WTC11 (cell line): Measurements from ENCODE around the gene EMD. TPM values are rescaled to one million over a fixed set of nuclear protein-coding genes. Genes with fewer than 3 reads are reported as not detected.

Source experiments
- ATAC-seq: fragments of 200-7000 bp; cut with Tn5 transposase; 2 replicates; pipeline ENCODE4 v1.10.0; 2021; ENCODE audit warnings: mild to moderate bottlenecking, moderate library complexity
- CTCF ChIA-PET: fragments of 300-600 bp; sonication (Branson Sonifier 250); formaldehyde crosslinking; loops from one replicate; lab custom pipeline; 2021; ENCODE audit warnings: antibody characterized with exemption; lab: Charles Lee
- POLR2A ChIA-PET: fragments of 350-600 bp; sonication (Branson Sonifier 250); formaldehyde crosslinking; loops from one replicate; lab custom pipeline; 2021; ENCODE audit warnings: antibody characterized with exemption; lab: Charles Lee
- DNase-seq: peaks from one replicate; pipeline ENCODE4 v3.0.0; 2021; ENCODE audit warnings: low spot score
- H3K27ac Mint-ChIP-seq: 2 replicates; pipeline ENCODE4 v1.8.0; 2021; ENCODE audit warnings: mixed read lengths
- H3K27me3 Mint-ChIP-seq: 2 replicates; pipeline ENCODE4 v1.8.0; 2021; ENCODE audit warnings: low read depth, mild to moderate bottlenecking, moderate library complexity, mixed read lengths
- H3K36me3 Mint-ChIP-seq: 2 replicates; pipeline ENCODE4 v1.8.0; 2021; ENCODE audit warnings: mixed read lengths
- H3K4me1 Mint-ChIP-seq: 2 replicates; pipeline ENCODE4 v1.8.0; 2022; ENCODE audit warnings: mixed read lengths
- H3K4me3 Mint-ChIP-seq: 2 replicates; pipeline ENCODE4 v1.8.0; 2021; ENCODE audit warnings: mild to moderate bottlenecking, moderate library complexity, mixed read lengths
- H3K9me3 Mint-ChIP-seq: 2 replicates; pipeline ENCODE4 v1.8.0; 2021; ENCODE audit warnings: mixed read lengths
- CBFB ChIP-seq: sonication (generic); formaldehyde crosslinking; IDR thresholded peaks from 2 replicates; pipeline ENCODE4 v1.8.1; 2022; ENCODE audit warnings: mild to moderate bottlenecking, low read depth, missing genetic modification reagents
- E2F1 ChIP-seq: sonication (generic); formaldehyde crosslinking; IDR thresholded peaks from 2 replicates; pipeline ENCODE4 v1.8.0; 2022; ENCODE audit warnings: mild to moderate bottlenecking, missing genetic modification reagents
- ELF4 ChIP-seq: sonication (generic); formaldehyde crosslinking; IDR thresholded peaks from 2 replicates; pipeline ENCODE4 v1.8.1; 2022; ENCODE audit warnings: low read depth, mild to moderate bottlenecking, moderate library complexity, missing genetic modification reagents
- FOXJ3 ChIP-seq: sonication (generic); formaldehyde crosslinking; IDR thresholded peaks from 2 replicates; pipeline ENCODE4 v1.9.0; 2021; ENCODE audit warnings: missing genetic modification reagents, mild to moderate bottlenecking, borderline replicate concordance
- FOXP4 ChIP-seq: sonication (generic); formaldehyde crosslinking; IDR thresholded peaks from 2 replicates; pipeline ENCODE4 v1.8.0; 2022; ENCODE audit warnings: mild to moderate bottlenecking, missing genetic modification reagents
- GABPB1 ChIP-seq: sonication (generic); formaldehyde crosslinking; IDR thresholded peaks from 2 replicates; pipeline ENCODE4 v1.8.1; 2023; ENCODE audit warnings: mild to moderate bottlenecking, missing genetic modification reagents
- IRF1 ChIP-seq: sonication (generic); formaldehyde crosslinking; IDR thresholded peaks from 2 replicates; pipeline ENCODE4 v1.8.0; 2023; ENCODE audit warnings: missing genetic modification reagents
- KAT7 ChIP-seq: sonication (generic); formaldehyde crosslinking; IDR thresholded peaks from 2 replicates; pipeline ENCODE4 v1.8.1; 2023; ENCODE audit warnings: missing genetic modification reagents, mild to moderate bottlenecking, borderline replicate concordance
- NFATC4 ChIP-seq: fragments of 250-450 bp; sonication (Bioruptor Pico); IDR thresholded peaks from 2 replicates; pipeline ENCODE4 v1.9.0; 2021; ENCODE audit warnings: mild to moderate bottlenecking
- NFYB ChIP-seq: sonication (generic); formaldehyde crosslinking; conservative IDR thresholded peaks from 2 replicates; pipeline ENCODE4 v1.8.0; 2022; ENCODE audit warnings: low read depth, missing genetic modification reagents
- PRDM15 ChIP-seq: sonication (generic); formaldehyde crosslinking; IDR thresholded peaks from 2 replicates; pipeline ENCODE4 v1.8.0; 2022; ENCODE audit warnings: missing genetic modification reagents
- ZNF121 ChIP-seq: sonication (generic); formaldehyde crosslinking; IDR thresholded peaks from 2 replicates; pipeline ENCODE4 v1.8.0; 2023; ENCODE audit warnings: missing genetic modification reagents
- ZNF425 ChIP-seq: fragments of 250-450 bp; sonication (Bioruptor Pico); conservative IDR thresholded peaks from 2 replicates; pipeline ENCODE4 v1.9.0; 2021; ENCODE audit warnings: mild to moderate bottlenecking
- ZSCAN18 ChIP-seq: fragments of 250-450 bp; sonication (Bioruptor Pico); IDR thresholded peaks from 2 replicates; pipeline ENCODE4 v2.1.2; 2022; ENCODE audit warnings: mild to moderate bottlenecking, moderate library complexity
- total RNA-seq: library from RNA; stranded (reverse); gene quantifications from 3 replicates; pipeline ENCODE4 v1.2.3, GENCODE V29; 2021
- TF ChIP-seq, protein P1 (sequence below): sonication (generic); formaldehyde crosslinking; IDR thresholded peaks from 2 replicates; pipeline ENCODE4 v1.8.1; 2022; ENCODE audit warnings: missing genetic modification reagents, borderline replicate concordance
- TF ChIP-seq, protein P2 (sequence below): fragments of 200-600 bp; IDR thresholded peaks from 2 replicates; pipeline ENCODE4 v1.8.0; 2022; ENCODE audit warnings: antibody characterized with exemption

Gene EMD
- total RNA-seq, 1 experiment from 2014 or later: 78.3 TPM

- TF ChIP-seq GABPB1 (CRISPR knock-in tag) (no peak), NFYB (CRISPR knock-in tag) (no peak), KAT7 (CRISPR knock-in tag) (no peak)
These were observed 1.1 kb downstream of the EMD start (continued) for GRCh38 chrX:154380153-154380552.

- POLR2A ChIA-PET: interaction anchor here (0.6 to 3.3 kb wide), 3 partner anchors 10 to 574 kb away, joined by 5 to 13 read pairs (median 8); no protein-coding TSS in a partner anchor
- H3K27me3 Mint-ChIP-seq: peaks cover 5% of the 10 kb centered on the region; the same call in 1 of the 2 replicates
- H3K36me3 Mint-ChIP-seq: peaks cover 9% of the 10 kb centered on the region
- DNase-seq (no peak), ATAC-seq (no peak)
- H3K27ac Mint-ChIP-seq: peak overlapping the region; percentile 100
- TF ChIP-seq PRDM15 (0 out of 2 replicates have a peak, but pooled peaks have one; percentile 18), ZSCAN18 (CRISPR knock-in tag) (no peak), ZNF121 (CRISPR knock-in tag) (0 out of 2 replicates have a peak, but pooled peaks have one; percentile 57), FOXJ3 (CRISPR knock-in tag) (no peak), ELF4 (CRISPR knock-in tag) (no peak), E2F1 (CRISPR knock-in tag) (no peak), IRF1 (CRISPR knock-in tag) (no peak)
- TF ChIP-seq, protein P1, sequence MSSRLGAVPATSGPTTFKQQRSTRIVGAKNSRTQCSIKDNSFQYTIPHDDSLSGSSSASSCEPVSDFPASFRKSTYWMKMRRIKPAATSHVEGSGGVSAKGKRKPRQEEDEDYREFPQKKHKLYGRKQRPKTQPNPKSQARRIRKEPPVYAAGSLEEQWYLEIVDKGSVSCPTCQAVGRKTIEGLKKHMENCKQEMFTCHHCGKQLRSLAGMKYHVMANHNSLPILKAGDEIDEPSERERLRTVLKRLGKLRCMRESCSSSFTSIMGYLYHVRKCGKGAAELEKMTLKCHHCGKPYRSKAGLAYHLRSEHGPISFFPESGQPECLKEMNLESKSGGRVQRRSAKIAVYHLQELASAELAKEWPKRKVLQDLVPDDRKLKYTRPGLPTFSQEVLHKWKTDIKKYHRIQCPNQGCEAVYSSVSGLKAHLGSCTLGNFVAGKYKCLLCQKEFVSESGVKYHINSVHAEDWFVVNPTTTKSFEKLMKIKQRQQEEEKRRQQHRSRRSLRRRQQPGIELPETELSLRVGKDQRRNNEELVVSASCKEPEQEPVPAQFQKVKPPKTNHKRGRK (CRISPR knock-in tag): no peak
- peaks cover 26% of the 10 kb centered on the region for H3K4me1 Mint-ChIP-seq
- no peaks in the 10 kb centered on the region for H3K9me3 Mint-ChIP-seq
- CTCF ChIA-PET: no interaction called here
- peak overlapping the region; percentile 85 for H3K4me3 Mint-ChIP-seq
These were observed 1.7 kb downstream of the EMD start for GRCh38 chrX:154380787-154381186.

- DNase-seq: no peak
- ATAC-seq: no peak
- Mint-ChIP-seq H3K4me3 (peak overlapping the region; percentile 18; the same call in 1 of the 2 replicates), H3K27ac (peak overlapping the region; percentile 72; the same call in 1 of the 2 replicates), H3K36me3 (peaks cover 9% of the 10 kb centered on the region), H3K27me3 (peaks cover 5% of the 10 kb centered on the region; the same call in 1 of the 2 replicates), H3K9me3 (no peaks in the 10 kb centered on the region), H3K4me1 (peaks cover 26% of the 10 kb centered on the region)
- ChIA-PET CTCF (interaction anchor here (3.9 kb wide), 1 partner anchor 7 kb away, joined by 43 read pairs; the partner anchor contains the start of gene FLNA), POLR2A (interaction anchor here (0.6 to 3.3 kb wide), 4 partner anchors 8 to 574 kb away, joined by 4 to 13 read pairs (median 6); no protein-coding TSS in a partner anchor)
- TF ChIP-seq CBFB (CRISPR knock-in tag): no peak
- TF ChIP-seq ZNF425: no peak
- no peak for TF ChIP-seq FOXP4
- TF ChIP-seq NFATC4: no peak
- TF ChIP-seq, protein P2, sequence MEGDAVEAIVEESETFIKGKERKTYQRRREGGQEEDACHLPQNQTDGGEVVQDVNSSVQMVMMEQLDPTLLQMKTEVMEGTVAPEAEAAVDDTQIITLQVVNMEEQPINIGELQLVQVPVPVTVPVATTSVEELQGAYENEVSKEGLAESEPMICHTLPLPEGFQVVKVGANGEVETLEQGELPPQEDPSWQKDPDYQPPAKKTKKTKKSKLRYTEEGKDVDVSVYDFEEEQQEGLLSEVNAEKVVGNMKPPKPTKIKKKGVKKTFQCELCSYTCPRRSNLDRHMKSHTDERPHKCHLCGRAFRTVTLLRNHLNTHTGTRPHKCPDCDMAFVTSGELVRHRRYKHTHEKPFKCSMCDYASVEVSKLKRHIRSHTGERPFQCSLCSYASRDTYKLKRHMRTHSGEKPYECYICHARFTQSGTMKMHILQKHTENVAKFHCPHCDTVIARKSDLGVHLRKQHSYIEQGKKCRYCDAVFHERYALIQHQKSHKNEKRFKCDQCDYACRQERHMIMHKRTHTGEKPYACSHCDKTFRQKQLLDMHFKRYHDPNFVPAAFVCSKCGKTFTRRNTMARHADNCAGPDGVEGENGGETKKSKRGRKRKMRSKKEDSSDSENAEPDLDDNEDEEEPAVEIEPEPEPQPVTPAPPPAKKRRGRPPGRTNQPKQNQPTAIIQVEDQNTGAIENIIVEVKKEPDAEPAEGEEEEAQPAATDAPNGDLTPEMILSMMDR: no peak
These were observed 2.2 kb downstream of the EMD start for GRCh38 chrX:154381271-154381670.
